GM18508 (cell line): Measurements from ENCODE around the gene WWTR1.

Experiments used
- ATAC-seq: cut with Tn5 transposase; IDR thresholded peaks from one replicate; pipeline ENCODE4 v1.9.1; 2021; ENCODE audit warnings: moderate number of reproducible peaks; ENCODE audit not compliant: insufficient read depth, unreplicated experiment

The WWTR1 gene

GRCh38 chr3:149509526-149509925, 148.3 kb downstream of the WWTR1 start:
- no peak for ATAC-seq

- ATAC-seq, result no peak
Measured at GRCh38 chr3:149507491-149508324, 150.1 kb downstream of the WWTR1 start.

- no peak for ATAC-seq
Measured at GRCh38 chr3:149506965-149507364, 150.9 kb downstream of the WWTR1 start.

- ATAC-seq, result no peak
Measured at GRCh38 chr3:149506540-149506939, 151.3 kb downstream of the WWTR1 start.

GRCh38 chr3:149502438-149502837, 155.4 kb downstream of the WWTR1 start:
- no peak for ATAC-seq

GRCh38 chr3:149501524-149501923, 156.3 kb downstream of the WWTR1 start:
- ATAC-seq, result no peak

- no peak for ATAC-seq
Measured at GRCh38 chr3:149497966-149498670, 159.7 kb downstream of the WWTR1 start.

- ATAC-seq, result no peak
Measured at GRCh38 chr3:149496891-149497290, 160.9 kb downstream of the WWTR1 start.

- ATAC-seq, result no peak
Measured at GRCh38 chr3:149495581-149496125, 162.2 kb downstream of the WWTR1 start.

GRCh38 chr3:149494759-149495580, 162.9 kb downstream of the WWTR1 start:
- ATAC-seq, result no peak

- ATAC-seq, result no peak
Measured at GRCh38 chr3:149494022-149494758, 163.6 kb downstream of the WWTR1 start.

- ATAC-seq, result no peak
Measured at GRCh38 chr3:149493315-149494021, 164.4 kb downstream of the WWTR1 start.

GRCh38 chr3:149490260-149490971, 167.4 kb downstream of the WWTR1 start:
- no peak for ATAC-seq

- no peak for ATAC-seq
Measured at GRCh38 chr3:149489060-149489690, 168.7 kb downstream of the WWTR1 start.

- ATAC-seq, result no peak
Measured at GRCh38 chr3:149487598-149488197, 170.1 kb downstream of the WWTR1 start.

GRCh38 chr3:149486726-149487125, 171.1 kb downstream of the WWTR1 start:
- no peak for ATAC-seq

GRCh38 chr3:149481491-149481890, 176.3 kb downstream of the WWTR1 start:
- no peak for ATAC-seq

- ATAC-seq, result no peak
Measured at GRCh38 chr3:149481056-149481455, 176.8 kb downstream of the WWTR1 start.
